DOHH2 (cell line): Measurements from ENCODE around the gene NRXN3.

Experiments used
- H3F3A ChIP-seq: fragments of 200-600 bp; sonication (generic), shearing (Covaris generic); 2 replicates; pipeline ENCODE4 v1.6.0; 2016; ENCODE audit warnings: antibody characterized with exemption, mild to moderate bottlenecking; ENCODE audit not compliant: control insufficient read depth, insufficient read depth
- H3K27ac ChIP-seq: fragments of 200-600 bp; sonication (generic); 2 replicates; pipeline ENCODE4 v1.5.1; 2014; ENCODE audit warnings: low read depth, mild to moderate bottlenecking, low read length, moderate library complexity
- H3K27me3 ChIP-seq: fragments of 200-600 bp; sonication (generic); 2 replicates; pipeline ENCODE4 v1.6.1; 2014; ENCODE audit warnings: mild to moderate bottlenecking, low read length, mixed read lengths; ENCODE audit not compliant: control insufficient read depth
- H3K36me3 ChIP-seq: fragments of 200-600 bp; sonication (generic); 2 replicates; pipeline ENCODE4 v1.6.1; 2014; ENCODE audit warnings: mild to moderate bottlenecking, low read length, moderate library complexity, mixed read lengths; ENCODE audit not compliant: control insufficient read depth
- H3K4me1 ChIP-seq: fragments of 200-600 bp; sonication (generic); 2 replicates; pipeline ENCODE4 v1.6.1; 2014; ENCODE audit warnings: mild to moderate bottlenecking, low read length, mixed read lengths; ENCODE audit not compliant: control insufficient read depth
- H3K4me2 ChIP-seq: fragments of 200-600 bp; sonication (generic); 2 replicates; pipeline ENCODE4 v1.6.0; 2014; ENCODE audit warnings: mild to moderate bottlenecking, low read length, moderate library complexity
- H3K4me3 ChIP-seq: fragments of 200-600 bp; sonication (generic); 2 replicates; pipeline ENCODE4 v1.5.1; 2014; ENCODE audit warnings: mild to moderate bottlenecking, low read length, mixed read lengths
- H3K79me2 ChIP-seq: fragments of 200-600 bp; sonication (generic); 2 replicates; pipeline ENCODE4 v1.6.1; 2014; ENCODE audit warnings: mild to moderate bottlenecking, low read length, mixed read lengths; ENCODE audit not compliant: control insufficient read depth
- H3K9me2 ChIP-seq: fragments of 200-600 bp; sonication (generic); replicated peaks from 2 replicates; pipeline ENCODE4 v1.6.1; 2014; ENCODE audit warnings: mild to moderate bottlenecking, low read length, mixed read lengths; ENCODE audit not compliant: control insufficient read depth
- H3K9me3 ChIP-seq: fragments of 200-600 bp; sonication (generic); 2 replicates; pipeline ENCODE4 v1.6.1; 2014; ENCODE audit warnings: antibody characterized with exemption, low read length, mixed read lengths; ENCODE audit not compliant: control insufficient read depth, insufficient read depth
- H4K20me1 ChIP-seq: fragments of 200-600 bp; sonication (generic); 2 replicates; pipeline ENCODE4 v1.6.0; 2014; ENCODE audit warnings: low read depth, mild to moderate bottlenecking, antibody characterized with exemption, low read length, moderate library complexity; ENCODE audit not compliant: control insufficient read depth, insufficient read depth
- CTCF ChIP-seq: fragments of 200-600 bp; sonication (generic); IDR thresholded peaks from one replicate; pipeline ENCODE4 v1.5.1; 2014; ENCODE audit warnings: antibody characterized with exemption, mild to moderate bottlenecking, low read depth, low read length; ENCODE audit not compliant: poor library complexity, severe bottlenecking
- EZH2phosphoT487 ChIP-seq: fragments of 200-600 bp; sonication (generic); IDR thresholded peaks from 2 replicates; pipeline ENCODE4 v1.6.1; 2017; ENCODE audit warnings: borderline replicate concordance, mild to moderate bottlenecking, antibody characterized with exemption, low read length, moderate library complexity, mixed read lengths

NRXN3 gene

GRCh38 chr14:78340250-78340649, 170.1 kb downstream of the NRXN3 start:
- Histone ChIP-seq H4K20me1 (no peaks in the 10 kb centered on the region), H3K27ac (no peak overlapping the region), H3K79me2 (no peaks in the 10 kb centered on the region), H3K4me1 (no peaks in the 10 kb centered on the region), H3K27me3 (no peaks in the 10 kb centered on the region), H3K9me2 (no peaks in the 10 kb centered on the region), H3F3A (no peaks in the 10 kb centered on the region), H3K9me3 (no peaks in the 10 kb centered on the region), H3K4me3 (no peak overlapping the region), H3K36me3 (no peaks in the 10 kb centered on the region), H3K4me2 (no peak overlapping the region)
- TF ChIP-seq EZH2phosphoT487 = no peak
- no peak for TF ChIP-seq CTCF

DNA sequence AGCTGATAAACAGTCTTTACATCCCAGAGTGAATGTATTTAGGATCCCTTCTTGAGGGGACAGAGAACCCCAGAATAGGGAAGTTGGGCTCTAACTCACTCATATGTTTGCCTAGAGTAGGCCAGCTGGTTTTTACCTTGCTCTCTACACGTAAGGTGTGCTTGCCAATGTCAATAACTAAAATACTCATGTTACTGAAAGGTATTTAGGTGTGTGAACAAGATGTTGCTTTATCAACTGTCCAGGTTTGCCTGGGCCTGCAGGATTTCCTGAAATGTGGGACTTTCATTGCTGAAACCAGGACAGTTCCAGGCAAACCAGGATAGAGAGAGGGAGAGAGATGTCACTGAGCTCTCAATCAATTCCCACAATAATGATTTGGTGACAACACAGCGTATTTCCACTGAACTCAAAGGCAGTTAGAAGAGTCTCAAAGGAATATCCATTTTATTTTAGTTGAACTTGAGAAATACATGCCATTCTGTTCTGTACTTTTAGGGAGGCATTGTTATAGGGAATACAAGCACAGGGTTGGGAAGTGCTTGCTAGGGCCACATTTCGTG, 171.7 kb downstream of the NRXN3 start:
- Histone ChIP-seq H3F3A (no peaks in the 10 kb centered on the region), H3K27ac (no peak overlapping the region), H3K79me2 (no peaks in the 10 kb centered on the region), H3K4me2 (no peak overlapping the region), H3K4me1 (no peaks in the 10 kb centered on the region), H4K20me1 (no peaks in the 10 kb centered on the region), H3K9me2 (no peaks in the 10 kb centered on the region), H3K27me3 (no peaks in the 10 kb centered on the region), H3K4me3 (no peak overlapping the region), H3K9me3 (no peaks in the 10 kb centered on the region), H3K36me3 (no peaks in the 10 kb centered on the region)
- no peak for TF ChIP-seq CTCF
- TF ChIP-seq EZH2phosphoT487 = no peak

DNA sequence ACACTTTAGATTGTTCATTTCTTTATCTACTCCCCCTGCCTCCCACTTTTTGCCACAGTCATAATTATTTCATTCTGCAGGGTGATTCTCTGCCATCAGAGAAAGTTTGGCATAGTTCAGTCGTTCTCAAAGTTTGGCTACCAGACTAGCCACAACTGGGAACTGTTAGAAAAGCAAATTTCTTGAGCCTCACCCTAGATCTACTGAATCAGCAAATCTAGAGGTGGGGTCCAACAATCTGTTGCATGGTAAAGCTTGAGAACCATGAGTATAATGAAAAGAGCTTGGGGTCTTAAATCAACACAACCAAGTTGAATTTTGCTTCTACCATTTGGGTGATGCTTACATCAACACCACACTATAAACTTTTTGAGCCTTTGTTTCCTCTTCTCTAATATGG, 172.7 kb downstream of the NRXN3 start:
- Histone ChIP-seq H3K4me1 (no peaks in the 10 kb centered on the region), H3K9me2 (no peaks in the 10 kb centered on the region), H3K36me3 (no peaks in the 10 kb centered on the region), H3K9me3 (no peaks in the 10 kb centered on the region), H3K79me2 (no peaks in the 10 kb centered on the region), H3K27ac (no peak overlapping the region), H3F3A (no peaks in the 10 kb centered on the region), H3K4me2 (no peak overlapping the region), H3K4me3 (no peak overlapping the region), H4K20me1 (no peaks in the 10 kb centered on the region), H3K27me3 (no peaks in the 10 kb centered on the region)
- TF ChIP-seq CTCF (no peak), EZH2phosphoT487 (no peak)

DNA sequence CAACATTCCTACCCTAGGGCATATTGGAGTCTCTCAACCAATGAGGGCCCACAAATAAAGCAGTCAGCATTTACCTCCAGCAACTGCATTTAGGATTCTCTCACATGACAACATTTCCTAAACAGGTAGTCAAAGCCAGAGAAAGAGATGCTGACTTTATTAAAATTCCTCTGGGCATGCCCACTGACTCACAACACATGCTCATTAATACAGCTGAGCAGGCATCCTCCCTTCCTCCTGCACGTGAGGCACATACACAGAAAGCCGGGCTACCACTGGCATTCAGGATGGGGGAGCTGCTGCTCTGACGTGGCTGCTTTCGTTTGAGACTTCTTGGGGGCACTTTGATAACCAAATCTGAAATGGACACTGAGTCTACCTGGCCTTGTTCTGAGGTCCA, 174.1 kb downstream of the NRXN3 start:
- TF ChIP-seq EZH2phosphoT487 = no peak
- TF ChIP-seq CTCF = no peak
- Histone ChIP-seq H3F3A (no peaks in the 10 kb centered on the region), H3K79me2 (no peaks in the 10 kb centered on the region), H3K4me1 (no peaks in the 10 kb centered on the region), H3K36me3 (no peaks in the 10 kb centered on the region), H4K20me1 (no peaks in the 10 kb centered on the region), H3K9me2 (no peaks in the 10 kb centered on the region), H3K4me2 (no peak overlapping the region), H3K27ac (no peak overlapping the region), H3K27me3 (no peaks in the 10 kb centered on the region), H3K4me3 (no peak overlapping the region), H3K9me3 (no peaks in the 10 kb centered on the region)
